HG03460 (cell line): ENCODE results near the gene OR12D3.
"Not testable (repeated sequence)": the region's sequence is repeated elsewhere in the genome, so short reads cannot be mapped to it uniquely, and the experiment has no call there.

Experiments used
- ATAC-seq: cut with Tn5 transposase; IDR thresholded peaks from one replicate; pipeline ENCODE4 v1.9.1; 2021; ENCODE audit not compliant: unreplicated experiment

OR12D3 gene

GRCh38 chr6:29375191-29375590 lies at the start of gene OR12D3:
OR12D3 (minus strand) TSS chr6:29375291; CDS start chr6:29375287, 4 bp downstream.
- no peak for ATAC-seq

- no peak for ATAC-seq
Observed at GRCh38 chr6:29424575-29424974, 49.5 kb upstream of the OR12D3 start.

GRCh38 chr6:29424168-29424567 lies 49.1 kb upstream of the OR12D3 start:
- ATAC-seq = no peak

- ATAC-seq = no peak
Observed at GRCh38 chr6:29419516-29419915, 44.4 kb upstream of the OR12D3 start.

- ATAC-seq = no peak
Observed at GRCh38 chr6:29414588-29414987, 39.5 kb upstream of the OR12D3 start, which contains the start of gene OR12D1. OR12D1 (plus strand) TSS chr6:29414928.

GRCh38 chr6:29403801-29404200 lies 28.7 kb upstream of the OR12D3 start:
- no peak for ATAC-seq

GRCh38 chr6:29399525-29399924 lies 24.4 kb upstream of the OR12D3 start:
- no peak for ATAC-seq

GRCh38 chr6:29395331-29395730 lies 20.2 kb upstream of the OR12D3 start, which contains the start of gene OR12D2:
OR12D2 (plus strand) TSS chr6:29395631; CDS start chr6:29396700, 1,069 bp downstream.
- no peak for ATAC-seq

GRCh38 chr6:29388533-29388932 lies 13.4 kb upstream of the OR12D3 start:
- ATAC-seq = no peak

- no peak for ATAC-seq
Observed at GRCh38 chr6:29376003-29376402, 912 bp upstream of the OR12D3 start.

- ATAC-seq = no peak
Observed at GRCh38 chr6:29368765-29369164, 6.3 kb downstream of the OR12D3 start, which contains the start of gene OR5V1. OR5V1 (minus strand) TSS chr6:29368865; CDS start chr6:29356195, 12,670 bp downstream.

GRCh38 chr6:29355603-29356002 lies 19.5 kb downstream of the OR12D3 start:
- ATAC-seq = no peak

GRCh38 chr6:29354980-29355379 lies 20.1 kb downstream of the OR12D3 start:
- ATAC-seq = no peak

- not testable (repeated sequence) for ATAC-seq
Observed at GRCh38 chr6:29349348-29349747, 25.7 kb downstream of the OR12D3 start.

GRCh38 chr6:29345380-29345779 lies 29.7 kb downstream of the OR12D3 start:
- no peak for ATAC-seq

- no peak for ATAC-seq
Observed at GRCh38 chr6:29336269-29336668, 38.8 kb downstream of the OR12D3 start.

- no peak for ATAC-seq
Observed at GRCh38 chr6:29332676-29333075, 42.4 kb downstream of the OR12D3 start.

GRCh38 chr6:29325777-29326176 lies 49.3 kb downstream of the OR12D3 start:
- no peak for ATAC-seq
